ENCODE measurements around the gene ELMO2.

The ELMO2 gene

DNA sequence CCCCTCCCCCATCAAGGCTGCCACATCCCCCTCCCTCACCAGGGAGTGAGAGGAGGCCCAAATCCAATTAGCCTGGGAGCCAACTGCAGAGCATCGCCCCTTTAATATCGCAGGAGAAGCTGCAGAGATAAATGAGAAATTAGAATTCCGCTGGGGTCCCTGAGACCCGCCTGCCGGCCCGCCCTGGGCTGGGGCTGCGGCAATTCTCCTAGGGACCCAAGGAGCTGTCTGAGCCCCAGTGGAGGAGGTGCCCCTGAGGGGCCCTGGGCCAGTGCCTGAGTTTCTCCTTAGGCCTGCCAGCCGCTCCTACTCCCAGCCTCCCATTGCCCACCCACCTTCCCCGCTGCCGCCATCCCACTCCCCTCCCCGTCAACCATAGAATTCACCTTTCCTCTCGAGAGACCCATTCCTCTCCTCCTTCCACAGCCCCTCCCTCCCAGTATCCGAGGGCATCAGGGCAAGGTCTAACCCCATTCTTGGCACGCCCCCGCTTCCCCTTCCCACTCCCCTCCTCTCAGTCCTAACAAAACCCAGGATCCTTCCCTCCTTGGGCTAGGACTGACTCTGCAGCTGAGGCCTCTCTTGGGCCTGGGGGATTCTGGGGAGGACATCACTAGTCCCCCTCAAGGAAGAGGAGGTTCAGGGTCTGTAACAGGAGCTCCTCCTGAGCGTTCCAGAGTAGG, 78.1 kb downstream of the ELMO2 start:
- peak; percentile 42 for DNase-seq
- TF ChIP-seq, protein P1, sequence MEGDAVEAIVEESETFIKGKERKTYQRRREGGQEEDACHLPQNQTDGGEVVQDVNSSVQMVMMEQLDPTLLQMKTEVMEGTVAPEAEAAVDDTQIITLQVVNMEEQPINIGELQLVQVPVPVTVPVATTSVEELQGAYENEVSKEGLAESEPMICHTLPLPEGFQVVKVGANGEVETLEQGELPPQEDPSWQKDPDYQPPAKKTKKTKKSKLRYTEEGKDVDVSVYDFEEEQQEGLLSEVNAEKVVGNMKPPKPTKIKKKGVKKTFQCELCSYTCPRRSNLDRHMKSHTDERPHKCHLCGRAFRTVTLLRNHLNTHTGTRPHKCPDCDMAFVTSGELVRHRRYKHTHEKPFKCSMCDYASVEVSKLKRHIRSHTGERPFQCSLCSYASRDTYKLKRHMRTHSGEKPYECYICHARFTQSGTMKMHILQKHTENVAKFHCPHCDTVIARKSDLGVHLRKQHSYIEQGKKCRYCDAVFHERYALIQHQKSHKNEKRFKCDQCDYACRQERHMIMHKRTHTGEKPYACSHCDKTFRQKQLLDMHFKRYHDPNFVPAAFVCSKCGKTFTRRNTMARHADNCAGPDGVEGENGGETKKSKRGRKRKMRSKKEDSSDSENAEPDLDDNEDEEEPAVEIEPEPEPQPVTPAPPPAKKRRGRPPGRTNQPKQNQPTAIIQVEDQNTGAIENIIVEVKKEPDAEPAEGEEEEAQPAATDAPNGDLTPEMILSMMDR (IDR thresholded peaks at IDR 0.05; ENCODE audit: low read depth, low read length): no peak
- peak overlapping the region; percentile 45; the same call in 1 of the 2 replicates for H3K27ac ChIP-seq
- H3K9me3 ChIP-seq (ENCODE audit: severe bottlenecking): no peaks in the 10 kb centered on the region
- no peaks in the 10 kb centered on the region for H3K27me3 ChIP-seq (ENCODE audit: insufficient read depth, low read depth, severe bottlenecking)
- H3K36me3 ChIP-seq: no peaks in the 10 kb centered on the region
- no peak overlapping the region for H3K4me3 ChIP-seq (ENCODE audit: low read depth, low read length)

DNA sequence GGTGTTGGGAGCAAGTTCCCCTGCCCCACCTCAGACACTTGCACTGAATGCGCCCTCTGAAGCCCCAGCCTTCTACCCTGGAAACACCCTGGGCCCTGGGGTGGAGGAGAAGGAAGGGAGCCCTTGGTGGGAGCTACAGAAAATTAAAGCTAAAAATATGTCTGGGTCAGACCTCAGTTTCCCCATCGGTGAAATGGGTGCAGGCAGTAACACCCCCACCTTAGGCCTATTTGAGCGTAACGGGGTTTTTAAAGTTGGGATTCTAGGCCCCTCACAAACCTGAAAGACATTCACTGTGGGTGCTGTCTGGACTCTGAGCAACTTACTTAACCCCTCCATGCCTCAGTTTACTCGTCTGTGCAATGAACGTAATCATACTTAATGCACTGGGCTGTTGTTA, 78.9 kb downstream of the ELMO2 start:
- H3K4me3 ChIP-seq (ENCODE audit: low read depth, low read length): no peak overlapping the region
- no peaks in the 10 kb centered on the region for H3K27me3 ChIP-seq (ENCODE audit: insufficient read depth, low read depth, severe bottlenecking)
- TF ChIP-seq, protein P1 (IDR thresholded peaks at IDR 0.05; ENCODE audit: low read depth, low read length): no peak
- no peaks in the 10 kb centered on the region for H3K36me3 ChIP-seq
- no peaks in the 10 kb centered on the region for H3K9me3 ChIP-seq (ENCODE audit: severe bottlenecking)
- no peak overlapping the region for H3K27ac ChIP-seq
- no peak for DNase-seq

DNA sequence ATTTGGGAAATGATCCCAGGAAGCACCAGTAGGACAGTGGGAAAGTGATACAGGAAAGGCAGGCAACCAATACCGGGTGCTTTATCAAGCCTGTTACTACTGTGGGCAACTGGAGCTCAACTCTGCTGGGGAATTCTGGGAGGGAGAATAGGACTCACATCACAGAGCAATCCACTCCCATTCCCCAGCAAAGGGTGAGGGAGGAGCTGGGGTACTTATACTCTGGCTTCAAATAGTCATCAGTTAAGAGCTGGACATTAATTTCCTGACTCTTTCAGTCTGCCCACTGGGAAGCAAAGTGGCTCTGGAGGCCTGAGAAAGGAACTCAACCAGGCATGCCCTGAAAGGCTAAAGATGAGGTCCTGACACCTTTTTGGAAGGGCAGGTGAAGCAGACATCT, 80.6 kb downstream of the ELMO2 start:
- H3K9me3 ChIP-seq (ENCODE audit: severe bottlenecking): no peaks in the 10 kb centered on the region
- no peak overlapping the region for H3K4me3 ChIP-seq (ENCODE audit: low read depth, low read length)
- H3K36me3 ChIP-seq: no peaks in the 10 kb centered on the region
- no peaks in the 10 kb centered on the region for H3K27me3 ChIP-seq (ENCODE audit: insufficient read depth, low read depth, severe bottlenecking)
- TF ChIP-seq, protein P1 (IDR thresholded peaks at IDR 0.05; ENCODE audit: low read depth, low read length): no peak
- no peak overlapping the region for H3K27ac ChIP-seq
- no peak for DNase-seq

DNA sequence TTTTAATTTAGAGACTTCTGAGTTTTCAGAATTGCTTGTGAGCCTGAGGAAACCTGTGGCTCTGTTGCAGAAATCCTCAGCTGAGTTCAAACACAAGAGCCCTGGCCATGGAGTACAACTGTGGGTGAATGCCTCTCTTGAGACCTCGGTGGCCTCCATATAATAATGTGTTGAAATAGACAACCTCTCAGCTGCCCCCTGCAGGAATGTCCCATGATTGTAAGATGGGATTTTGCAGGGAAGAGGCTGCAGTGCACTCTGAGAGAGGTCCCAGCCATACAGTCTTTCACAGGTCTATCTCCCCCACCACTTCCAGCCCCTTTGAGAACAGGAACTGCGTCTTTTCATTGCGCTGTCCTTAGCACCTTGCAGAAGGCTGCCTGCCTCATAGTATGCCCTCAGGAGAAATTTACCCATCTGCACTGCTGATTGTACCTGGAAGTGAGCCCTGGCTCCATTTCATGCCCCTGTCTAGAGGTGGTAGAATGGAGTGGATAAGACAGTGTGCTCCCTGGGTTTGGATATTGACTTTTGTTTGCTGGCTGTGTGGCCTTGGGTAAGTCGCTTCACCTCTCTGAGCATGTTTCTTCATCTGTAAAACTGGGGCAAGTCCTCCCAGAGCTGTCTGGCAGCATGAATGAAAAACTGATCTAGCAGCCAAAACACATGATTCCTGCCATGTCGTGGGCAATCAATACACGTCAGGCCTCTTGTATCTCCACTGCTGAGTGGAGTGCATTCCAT, 81.3 kb downstream of the ELMO2 start:
- H3K27ac ChIP-seq: no peak overlapping the region
- H3K4me3 ChIP-seq (ENCODE audit: low read depth, low read length): no peak overlapping the region
- H3K27me3 ChIP-seq (ENCODE audit: insufficient read depth, low read depth, severe bottlenecking): no peaks in the 10 kb centered on the region
- H3K9me3 ChIP-seq (ENCODE audit: severe bottlenecking): no peaks in the 10 kb centered on the region
- no peaks in the 10 kb centered on the region for H3K36me3 ChIP-seq
- TF ChIP-seq, protein P1 (IDR thresholded peaks at IDR 0.05; ENCODE audit: low read depth, low read length): peak; percentile 50
- peak; percentile 68 for DNase-seq

DNA sequence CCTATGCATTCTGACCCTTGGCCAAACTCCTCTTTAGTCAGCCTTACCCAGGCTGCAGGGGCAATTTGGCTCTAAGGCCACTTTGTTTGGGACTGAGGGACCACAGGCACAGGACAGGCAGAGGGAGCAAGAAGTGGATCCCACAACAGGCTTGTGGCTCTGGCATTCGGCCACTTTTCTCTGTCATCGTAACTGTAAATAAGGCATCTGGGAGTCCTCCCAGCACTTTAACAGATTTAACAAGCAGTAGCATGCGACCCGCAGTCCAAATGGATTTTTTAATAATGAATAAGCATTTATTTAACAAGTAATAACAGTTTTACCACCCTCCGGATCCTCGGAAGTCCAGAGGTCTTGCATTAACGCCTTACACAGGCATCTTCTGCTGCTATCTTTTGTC, 82.0 kb downstream of the ELMO2 start:
- TF ChIP-seq, protein P1 (IDR thresholded peaks at IDR 0.05; ENCODE audit: low read depth, low read length): no peak
- Histone ChIP-seq H3K27me3 (ENCODE audit: insufficient read depth, low read depth, severe bottlenecking) (no peaks in the 10 kb centered on the region), H3K36me3 (no peaks in the 10 kb centered on the region), H3K27ac (no peak overlapping the region), H3K9me3 (ENCODE audit: severe bottlenecking) (no peaks in the 10 kb centered on the region), H3K4me3 (ENCODE audit: low read depth, low read length) (no peak overlapping the region)
- no peak for DNase-seq

Measured in WERI-Rb-1 (cell line).